ENCODE data around the gene RANBP17.
"Not testable (repeated sequence)": the region's sequence is repeated elsewhere in the genome, so short reads cannot be mapped to it uniquely, and the experiment has no call there.

RANBP17 gene

GRCh38 chr5:170821257-170821800 lies 40.5 kb upstream of the RANBP17 start:
- no peak for TF ChIP-seq CTCF (IDR thresholded peaks at IDR 0.05)
- intact Hi-C loops (cut with DNase I; ENCODE audit: low total_unique reads), result no loop called here
- Histone ChIP-seq H3K9me3 (no peaks in the 10 kb centered on the region), H3K4me3 (no peak overlapping the region), H3K27ac (no peak overlapping the region), H3K4me1 (no peaks in the 10 kb centered on the region), H3K27me3 (no peaks in the 10 kb centered on the region), H3K36me3 (no peaks in the 10 kb centered on the region)
- DNase-seq, result no peak

- Histone ChIP-seq H3K27ac (no peak overlapping the region), H3K4me1 (no peaks in the 10 kb centered on the region), H3K9me3 (no peaks in the 10 kb centered on the region), H3K36me3 (no peaks in the 10 kb centered on the region), H3K27me3 (no peaks in the 10 kb centered on the region), H3K4me3 (no peak overlapping the region)
- TF ChIP-seq CTCF (IDR thresholded peaks at IDR 0.05), result no peak
- intact Hi-C loops (cut with DNase I; ENCODE audit: low total_unique reads), result no loop called here
- DNase-seq, result no peak
Measured at GRCh38 chr5:170826117-170826516, 35.7 kb upstream of the RANBP17 start.

GRCh38 chr5:170832241-170832640 lies 29.6 kb upstream of the RANBP17 start:
- Histone ChIP-seq H3K36me3 (no peaks in the 10 kb centered on the region), H3K27ac (no peak overlapping the region), H3K27me3 (no peaks in the 10 kb centered on the region), H3K9me3 (no peaks in the 10 kb centered on the region), H3K4me1 (no peaks in the 10 kb centered on the region), H3K4me3 (no peak overlapping the region)
- intact Hi-C loops (cut with DNase I; ENCODE audit: low total_unique reads), result no loop called here
- no peak for DNase-seq
- no peak for TF ChIP-seq CTCF (IDR thresholded peaks at IDR 0.05)

GRCh38 chr5:170833981-170834380 lies 27.8 kb upstream of the RANBP17 start:
- H3K27me3 ChIP-seq; H3K4me1 ChIP-seq; H3K36me3 ChIP-seq; intact Hi-C loops (cut with DNase I; ENCODE audit: low total_unique reads); H3K4me3 ChIP-seq; DNase-seq; H3K9me3 ChIP-seq; H3K27ac ChIP-seq: not testable (repeated sequence)

- Histone ChIP-seq H3K4me1 (peaks cover 0 to 5% (median 0%) of the 10 kb centered on the region in 4 donors), H3K9me3 (no peaks in the 10 kb centered on the region), H3K36me3 (no peaks in the 10 kb centered on the region), H3K27me3 (no peaks in the 10 kb centered on the region), H3K27ac (no peak overlapping the region), H3K4me3 (no peak overlapping the region)
- intact Hi-C loops (cut with DNase I; ENCODE audit: low total_unique reads), result no loop called here
- no peak for DNase-seq
- no peak for TF ChIP-seq CTCF (IDR thresholded peaks at IDR 0.05)
Measured at GRCh38 chr5:170836226-170836625, 25.6 kb upstream of the RANBP17 start.

GRCh38 chr5:170843870-170844269 lies 17.9 kb upstream of the RANBP17 start:
- intact Hi-C loops (cut with DNase I; ENCODE audit: low total_unique reads), result no loop called here
- TF ChIP-seq CTCF (IDR thresholded peaks at IDR 0.05), result no peak
- H3K27ac ChIP-seq, result no peak overlapping the region
- H3K9me3 ChIP-seq, result no peaks in the 10 kb centered on the region
- no peaks in the 10 kb centered on the region for H3K27me3 ChIP-seq
- H3K36me3 ChIP-seq, result no peaks in the 10 kb centered on the region
- no peak overlapping the region for H3K4me3 ChIP-seq
- no peak for DNase-seq
- no peaks in the 10 kb centered on the region for H3K4me1 ChIP-seq

Data from tibial artery (tissue), 4 donors.